ENCODE measurements around the gene KRTAP5-5. TPM values are rescaled to one million over a fixed set of nuclear protein-coding genes. Genes with fewer than 3 reads are reported as not detected.

Gene KRTAP5-5
- total RNA-seq, 2 donors from 2014 or later: not detected

GRCh38 chr11:1651411-1651980, 21.9 kb downstream of the KRTAP5-5 start:
- DNase-seq (ENCODE audit: low spot score) (no peak), ATAC-seq (no peak)
- Mint-ChIP-seq H3K27me3 (peaks cover 16 to 20% of the 10 kb centered on the region in 2 donors), H3K4me1 (ENCODE audit: low read depth in 2 of 2) (no peaks in the 10 kb centered on the region), H3K9me3 (no peaks in the 10 kb centered on the region), H3K36me3 (no peaks in the 10 kb centered on the region), H3K4me3 (no peak overlapping the region), H3K27ac (peak overlapping the region in 1 of 2 donors; percentile 12)

- no peak for ATAC-seq
- H3K27me3 Mint-ChIP-seq: peaks cover 16 to 20% of the 10 kb centered on the region in 2 donors
- no peaks in the 10 kb centered on the region for H3K9me3 Mint-ChIP-seq
- H3K4me1 Mint-ChIP-seq (ENCODE audit: low read depth in 2 of 2): no peaks in the 10 kb centered on the region
- H3K36me3 Mint-ChIP-seq: no peaks in the 10 kb centered on the region
- DNase-seq (ENCODE audit: low spot score): no peak
- no peak overlapping the region for H3K27ac Mint-ChIP-seq
- no peak overlapping the region for H3K4me3 Mint-ChIP-seq
These were observed 22.5 kb downstream of the KRTAP5-5 start for GRCh38 chr11:1652026-1652425.

- no peak overlapping the region for H3K4me3 Mint-ChIP-seq
- ATAC-seq: no peak
- H3K27ac Mint-ChIP-seq: no peak overlapping the region
- H3K4me1 Mint-ChIP-seq (ENCODE audit: low read depth in 2 of 2): no peaks in the 10 kb centered on the region
- peaks cover 13 to 20% of the 10 kb centered on the region in 2 donors for H3K27me3 Mint-ChIP-seq
- H3K9me3 Mint-ChIP-seq: no peaks in the 10 kb centered on the region
- DNase-seq (ENCODE audit: low spot score): no peak
- H3K36me3 Mint-ChIP-seq: no peaks in the 10 kb centered on the region
These were observed 22.8 kb downstream of the KRTAP5-5 start for GRCh38 chr11:1652442-1652770.

GRCh38 chr11:1652771-1653540, 23.4 kb downstream of the KRTAP5-5 start:
- Mint-ChIP-seq H3K36me3 (no peaks in the 10 kb centered on the region), H3K27ac (no peak overlapping the region), H3K4me1 (ENCODE audit: low read depth in 2 of 2) (no peaks in the 10 kb centered on the region), H3K4me3 (no peak overlapping the region), H3K27me3 (peaks cover 11 to 20% of the 10 kb centered on the region in 2 donors), H3K9me3 (no peaks in the 10 kb centered on the region)
- peak; percentile 78 for DNase-seq (ENCODE audit: low spot score)
- ATAC-seq: peak; percentile 77 to 86

GRCh38 chr11:1653541-1654387, 24.2 kb downstream of the KRTAP5-5 start:
- no peak overlapping the region for H3K27ac Mint-ChIP-seq
- H3K4me1 Mint-ChIP-seq (ENCODE audit: low read depth in 2 of 2): no peaks in the 10 kb centered on the region
- H3K9me3 Mint-ChIP-seq: no peaks in the 10 kb centered on the region
- ATAC-seq (no peak), DNase-seq (ENCODE audit: low spot score) (no peak)
- no peaks in the 10 kb centered on the region for H3K36me3 Mint-ChIP-seq
- no peak overlapping the region for H3K4me3 Mint-ChIP-seq
- H3K27me3 Mint-ChIP-seq: peaks cover 11 to 23% of the 10 kb centered on the region in 2 donors

- no peak overlapping the region for H3K27ac Mint-ChIP-seq
- DNase-seq (ENCODE audit: low spot score) (no peak), ATAC-seq (no peak)
- H3K36me3 Mint-ChIP-seq: no peaks in the 10 kb centered on the region
- H3K27me3 Mint-ChIP-seq: peaks cover 15 to 31% of the 10 kb centered on the region in 2 donors
- H3K9me3 Mint-ChIP-seq: no peaks in the 10 kb centered on the region
- H3K4me1 Mint-ChIP-seq (ENCODE audit: low read depth in 2 of 2): peaks cover 4 to 6% of the 10 kb centered on the region in 2 donors
- no peak overlapping the region for H3K4me3 Mint-ChIP-seq
These were observed 25.0 kb downstream of the KRTAP5-5 start for GRCh38 chr11:1654388-1655167.

GRCh38 chr11:1655168-1656060, 25.8 kb downstream of the KRTAP5-5 start:
- Mint-ChIP-seq H3K27me3 (peaks cover 23 to 38% of the 10 kb centered on the region in 2 donors), H3K4me3 (no peak overlapping the region), H3K9me3 (no peaks in the 10 kb centered on the region), H3K27ac (no peak overlapping the region), H3K4me1 (ENCODE audit: low read depth in 2 of 2) (peaks cover 13% of the 10 kb centered on the region in 2 donors), H3K36me3 (no peaks in the 10 kb centered on the region)
- DNase-seq (ENCODE audit: low spot score) (no peak), ATAC-seq (no peak)

- Mint-ChIP-seq H3K36me3 (no peaks in the 10 kb centered on the region), H3K27ac (no peak overlapping the region), H3K27me3 (peaks cover 24 to 35% of the 10 kb centered on the region in 2 donors), H3K4me1 (ENCODE audit: low read depth in 2 of 2) (peaks cover 13 to 16% of the 10 kb centered on the region in 2 donors), H3K4me3 (no peak overlapping the region), H3K9me3 (no peaks in the 10 kb centered on the region)
- ATAC-seq: no peak
- no peak for DNase-seq (ENCODE audit: low spot score)
These were observed 26.5 kb downstream of the KRTAP5-5 start for GRCh38 chr11:1656061-1656441.

GRCh38 chr11:1656670-1657069, 27.1 kb downstream of the KRTAP5-5 start:
- H3K4me1 Mint-ChIP-seq (ENCODE audit: low read depth in 2 of 2): peaks cover 13 to 19% of the 10 kb centered on the region in 2 donors
- no peaks in the 10 kb centered on the region for H3K36me3 Mint-ChIP-seq
- no peaks in the 10 kb centered on the region for H3K9me3 Mint-ChIP-seq
- DNase-seq (ENCODE audit: low spot score) (no peak), ATAC-seq (no peak)
- H3K27me3 Mint-ChIP-seq: peaks cover 22 to 29% of the 10 kb centered on the region in 2 donors
- no peak overlapping the region for H3K27ac Mint-ChIP-seq
- no peak overlapping the region for H3K4me3 Mint-ChIP-seq

- peak overlapping the region; percentile 35 for H3K4me3 Mint-ChIP-seq
- H3K36me3 Mint-ChIP-seq: no peaks in the 10 kb centered on the region
- peaks cover 26 to 31% of the 10 kb centered on the region in 2 donors for H3K4me1 Mint-ChIP-seq (ENCODE audit: low read depth in 2 of 2)
- H3K27me3 Mint-ChIP-seq: peaks cover 17 to 29% of the 10 kb centered on the region in 2 donors
- no peaks in the 10 kb centered on the region for H3K9me3 Mint-ChIP-seq
- H3K27ac Mint-ChIP-seq: no peak overlapping the region
- ATAC-seq (no peak), DNase-seq (ENCODE audit: low spot score) (no peak)
These were observed 29.9 kb downstream of the KRTAP5-5 start for GRCh38 chr11:1659506-1659905.

- peaks cover 13 to 29% of the 10 kb centered on the region in 2 donors for H3K27me3 Mint-ChIP-seq
- H3K27ac Mint-ChIP-seq: no peak overlapping the region
- ATAC-seq (no peak), DNase-seq (ENCODE audit: low spot score) (no peak)
- H3K4me1 Mint-ChIP-seq (ENCODE audit: low read depth in 2 of 2): peaks cover 26 to 31% of the 10 kb centered on the region in 2 donors
- H3K4me3 Mint-ChIP-seq: peak overlapping the region; percentile 35
- H3K9me3 Mint-ChIP-seq: no peaks in the 10 kb centered on the region
- no peaks in the 10 kb centered on the region for H3K36me3 Mint-ChIP-seq
These were observed 30.7 kb downstream of the KRTAP5-5 start for GRCh38 chr11:1660111-1660867.
